ENCODE results near the gene VDR. TPM values are rescaled to one million over a fixed set of nuclear protein-coding genes. Genes with fewer than 3 reads are reported as not detected.

The VDR gene
- polyA plus RNA-seq, 3 donors: 6.0 to 14.8 (median 12.8) TPM

GRCh38 chr12:47874316-47874715 lies 30.5 kb downstream of the VDR start:
- WGBS (ENCODE audit: insufficient coverage): 100% methylated on average over 4 of the region's 5 CpGs
- H4K20me1 ChIP-seq (ENCODE audit: insufficient read depth, low read length): peaks cover 14% of the 10 kb centered on the region
- H3K9ac ChIP-seq (ENCODE audit: insufficient read depth, low read length, poor library complexity, severe bottlenecking): no peak overlapping the region
- H3K4me3 ChIP-seq (replicated peaks in 1 of 3; ENCODE audit: low read depth in 2 of 3, low read length in 3 of 3): no peak overlapping the region
- intact Hi-C loops (cut with micrococcal nuclease): loop anchor here in 1 of 2 donors (5.0 kb wide), 1 partner anchor 73 kb away; no protein-coding TSS in a partner anchor
- DNase-seq: no peak
- H2AFZ ChIP-seq (ENCODE audit: insufficient read depth, low read depth, low read length, poor library complexity, severe bottlenecking): no peak overlapping the region
- H3K36me3 ChIP-seq (replicated peaks in 1 of 2; ENCODE audit: control insufficient read depth in 1 of 2, insufficient read depth in 2 of 2, low read length in 2 of 2): peaks cover 52 to 67% of the 10 kb centered on the region in 2 donors
- Mint-ChIP-seq H3K27me3 (ENCODE audit: low read depth in 3 of 3) (peaks cover 4% of the 10 kb centered on the region in 3 donors), H3K4me1 (peaks cover 34% of the 10 kb centered on the region), H3K27ac (no peak overlapping the region), H3K9me3 (no peaks in the 10 kb centered on the region), H3K4me3 (no peak overlapping the region), H3K36me3 (peaks cover 79 to 82% of the 10 kb centered on the region in 2 donors)
- H3K27ac ChIP-seq (ENCODE audit: low read depth in 1 of 2, low read length in 2 of 2): no peak overlapping the region
- TF ChIP-seq CTCF (IDR thresholded peaks at IDR 0.05): no peak
- H3K9me3 ChIP-seq (replicated peaks in 1 of 2; ENCODE audit: control insufficient read depth in 1 of 2, insufficient read depth in 1 of 2, low read length in 2 of 2): no peaks in the 10 kb centered on the region
- no peaks in the 10 kb centered on the region for H3K27me3 ChIP-seq (ENCODE audit: control insufficient read depth in 2 of 2, insufficient read depth in 2 of 2, low read length in 2 of 2)
- H3K4me1 ChIP-seq (ENCODE audit: control insufficient read depth in 1 of 2, insufficient read depth in 2 of 2, low read length in 2 of 2): peaks cover 11 to 15% of the 10 kb centered on the region in 2 donors
- no peak overlapping the region for H3K4me2 ChIP-seq (replicated peaks; ENCODE audit: extremely low read depth, low read length, poor library complexity, severe bottlenecking)
- no peaks in the 10 kb centered on the region for H3K79me2 ChIP-seq (ENCODE audit: insufficient read depth, low read length)

DNA sequence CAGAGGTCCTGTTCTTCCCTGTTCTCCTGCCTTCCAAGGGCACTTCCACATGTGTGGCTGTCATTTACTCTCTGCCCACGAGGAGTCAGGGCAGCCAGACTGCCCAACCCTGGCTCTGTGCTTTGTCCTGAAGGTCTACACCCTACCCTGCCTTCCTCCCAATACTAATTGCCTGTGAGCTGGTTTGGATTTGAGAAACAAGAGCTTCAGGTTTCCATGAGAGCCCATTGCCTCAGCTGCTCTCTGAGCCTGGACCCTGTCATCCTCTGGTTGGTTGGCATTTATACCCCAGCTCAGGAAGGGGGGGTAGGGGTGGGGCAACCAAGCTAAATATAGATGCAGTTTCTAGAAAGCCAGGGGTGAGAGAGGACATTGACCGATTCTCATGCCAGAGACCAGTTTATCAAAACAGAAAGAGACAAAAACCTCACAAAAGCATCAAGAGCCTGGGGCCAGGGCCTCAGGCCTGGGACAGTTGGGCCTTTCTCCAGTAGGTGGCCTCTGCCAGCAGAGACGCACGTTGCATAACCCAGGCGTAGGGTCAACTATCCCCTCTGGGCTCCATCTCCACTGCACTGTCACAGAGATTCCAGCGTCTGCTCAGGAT lies 34.5 kb downstream of the VDR start:
- peak overlapping the region in 1 of 2 donors; percentile 2 for H3K27ac ChIP-seq (ENCODE audit: low read depth in 1 of 2, low read length in 2 of 2)
- peak; percentile 37 to 57 (median 51) for DNase-seq
- H3K27me3 ChIP-seq (ENCODE audit: control insufficient read depth in 2 of 2, insufficient read depth in 2 of 2, low read length in 2 of 2): no peaks in the 10 kb centered on the region
- H4K20me1 ChIP-seq (ENCODE audit: insufficient read depth, low read length): peaks cover 20% of the 10 kb centered on the region
- H2AFZ ChIP-seq (ENCODE audit: insufficient read depth, low read depth, low read length, poor library complexity, severe bottlenecking): no peak overlapping the region
- 40% methylated on average over 2 of the region's 6 CpGs for WGBS (ENCODE audit: insufficient coverage)
- H3K27me3 Mint-ChIP-seq (ENCODE audit: low read depth in 3 of 3): peaks cover 0 to 7% (median 3%) of the 10 kb centered on the region in 3 donors
- H3K4me1 ChIP-seq (ENCODE audit: control insufficient read depth in 1 of 2, insufficient read depth in 2 of 2, low read length in 2 of 2): peaks cover 30 to 35% of the 10 kb centered on the region in 2 donors
- H3K4me1 Mint-ChIP-seq: peaks cover 56% of the 10 kb centered on the region
- no peak overlapping the region for H3K4me3 Mint-ChIP-seq
- peak; percentile 77 for TF ChIP-seq CTCF (IDR thresholded peaks at IDR 0.05)
- peaks cover 0 to 2% (median 0%) of the 10 kb centered on the region in 7 donors for H3K9me3 Mint-ChIP-seq
- peak overlapping the region in 4 of 7 donors; percentile 15 to 73 (median 46) for H3K27ac Mint-ChIP-seq
- no peaks in the 10 kb centered on the region for H3K79me2 ChIP-seq (ENCODE audit: insufficient read depth, low read length)
- H3K36me3 Mint-ChIP-seq: peaks cover 54 to 69% of the 10 kb centered on the region in 2 donors
- intact Hi-C loops (cut with micrococcal nuclease): loop anchor here (2.0 to 5.0 kb wide), 2 partner anchors 35 to 77 kb away; partner anchors contain the start of gene VDR (in 1 of the 2)
- H3K4me3 ChIP-seq (replicated peaks in 1 of 3; ENCODE audit: low read depth in 2 of 3, low read length in 3 of 3): no peak overlapping the region
- H3K36me3 ChIP-seq (replicated peaks in 1 of 2; ENCODE audit: control insufficient read depth in 1 of 2, insufficient read depth in 2 of 2, low read length in 2 of 2): peaks cover 18 to 29% of the 10 kb centered on the region in 2 donors
- no peaks in the 10 kb centered on the region for H3K9me3 ChIP-seq (replicated peaks in 1 of 2; ENCODE audit: control insufficient read depth in 1 of 2, insufficient read depth in 1 of 2, low read length in 2 of 2)
- no peak overlapping the region for H3K9ac ChIP-seq (ENCODE audit: insufficient read depth, low read length, poor library complexity, severe bottlenecking)
- H3K4me2 ChIP-seq (replicated peaks; ENCODE audit: extremely low read depth, low read length, poor library complexity, severe bottlenecking): no peak overlapping the region
